Umbilical cord (tissue), 2 donors: ENCODE results near the gene OXSR1. TPM values are rescaled to one million over a fixed set of nuclear protein-coding genes. Genes with fewer than 3 reads are reported as not detected.
A peak's percentile ranks its signal among the peaks of the same experiment; 100 is the strongest.
"Not testable (repeated sequence)": the region's sequence is repeated elsewhere in the genome, so short reads cannot be mapped to it uniquely, and the experiment has no call there.

ENCODE experiments used
- DNase-seq: peaks from one replicate; pipeline ENCODE4 v3.0.0-alpha.2; 2015; ENCODE audit warnings: low spot score
- total RNA-seq: library from RNA; depleted of rRNA; stranded (reverse); fragments of >200 nt; gene quantifications from one replicate; pipeline ENCODE4 v1.2.3, GENCODE V29; 2014; ENCODE audit warnings: low replicate concordance; ENCODE audit not compliant: insufficient read depth

Gene OXSR1
- total RNA-seq, 1 donor from 2014 or later: 56.6 TPM

GRCh38 chr3:38165722-38166387 is 518 bp downstream of the OXSR1 start:
- DNase-seq: no peak

GRCh38 chr3:38167591-38167990 is 2.3 kb downstream of the OXSR1 start:
- no peak for DNase-seq

GRCh38 chr3:38168151-38169026 is 3.1 kb downstream of the OXSR1 start:
- no peak for DNase-seq

GRCh38 chr3:38169027-38169317 is 3.6 kb downstream of the OXSR1 start:
- DNase-seq: no peak

- no peak for DNase-seq
Measured at GRCh38 chr3:38170722-38171121, 5.4 kb downstream of the OXSR1 start.

- DNase-seq: no peak
Measured at GRCh38 chr3:38171622-38172021, 6.3 kb downstream of the OXSR1 start.

GRCh38 chr3:38173834-38174418 is 8.6 kb downstream of the OXSR1 start:
- no peak for DNase-seq

GRCh38 chr3:38177181-38177580 is 11.8 kb downstream of the OXSR1 start:
- no peak for DNase-seq

- DNase-seq: no peak
Measured at GRCh38 chr3:38186781-38187180, 21.4 kb downstream of the OXSR1 start.

- no peak for DNase-seq
Measured at GRCh38 chr3:38190481-38190881, 25.1 kb downstream of the OXSR1 start.

GRCh38 chr3:38202931-38203330 is 37.6 kb downstream of the OXSR1 start:
- not testable (repeated sequence) for DNase-seq

GRCh38 chr3:38203690-38204089 is 38.4 kb downstream of the OXSR1 start:
- no peak for DNase-seq

GRCh38 chr3:38204599-38205471 is 39.5 kb downstream of the OXSR1 start:
- no peak for DNase-seq

- no peak for DNase-seq
Measured at GRCh38 chr3:38205472-38205805, 40.1 kb downstream of the OXSR1 start.

GRCh38 chr3:38207254-38208003 is 42.1 kb downstream of the OXSR1 start:
- no peak for DNase-seq

GRCh38 chr3:38210141-38210757 is 44.9 kb downstream of the OXSR1 start:
- DNase-seq: no peak

- DNase-seq: peak; percentile 95
Measured at GRCh38 chr3:38212141-38212540, 46.8 kb downstream of the OXSR1 start.

- no peak for DNase-seq
Measured at GRCh38 chr3:38214560-38214959, 49.2 kb downstream of the OXSR1 start.

- DNase-seq: no peak
Measured at GRCh38 chr3:38219609-38220197, 54.4 kb downstream of the OXSR1 start.

- DNase-seq: no peak
Measured at GRCh38 chr3:38221005-38221404, 55.7 kb downstream of the OXSR1 start.
